ENCODE data around the gene ARL13B.
"Not testable (repeated sequence)": the region's sequence is repeated elsewhere in the genome, so short reads cannot be mapped to it uniquely, and the experiment has no call there.

The ARL13B gene

DNA sequence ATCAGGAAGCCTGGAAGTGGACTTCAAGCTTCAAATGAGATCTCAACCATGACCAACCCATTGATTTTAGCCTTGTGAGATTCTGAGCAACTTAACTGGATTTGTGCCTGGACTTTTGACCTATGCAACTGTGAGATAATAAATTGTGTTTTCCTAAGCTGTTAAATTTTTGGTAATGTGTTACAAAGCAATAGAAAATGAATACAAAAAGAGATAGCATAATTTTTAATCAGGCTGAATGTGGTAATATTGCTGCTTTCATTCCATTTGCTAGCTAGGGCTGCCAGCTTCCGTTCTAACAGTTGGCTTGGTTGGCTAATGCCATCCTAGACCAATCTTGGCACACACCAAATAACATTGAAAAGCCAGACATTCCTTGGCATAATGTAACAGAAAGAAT lies 18.5 kb upstream of the ARL13B start:
- Histone ChIP-seq H3K9ac (ENCODE audit: insufficient read length, low read depth) (no peak overlapping the region), H3K9me3 (ENCODE audit: insufficient read depth, low read length) (no peaks in the 10 kb centered on the region), H3K4me3 (ENCODE audit: insufficient read length, low read depth) (no peak overlapping the region), H3K36me3 (ENCODE audit: insufficient read depth, insufficient read length, low read length) (no peaks in the 10 kb centered on the region), H3K4me1 (ENCODE audit: insufficient read depth, insufficient read length) (no peaks in the 10 kb centered on the region), H3K27me3 (ENCODE audit: insufficient read depth, insufficient read length) (no peaks in the 10 kb centered on the region)
- no peak for TF ChIP-seq YY1 (IDR thresholded peaks at IDR 0.05; ENCODE audit: insufficient read depth, insufficient read length)
- TF ChIP-seq SUZ12 (IDR thresholded peaks at IDR 0.05; ENCODE audit: extremely low read depth, insufficient read depth, insufficient read length): no peak
- TF ChIP-seq ZNF274 (IDR thresholded peaks at IDR 0.05; ENCODE audit: low read depth, low read length): no peak
- DNase-seq (ENCODE audit: low read depth, low spot score): no peak

GRCh38 chr3:93962798-93963197 lies 17.2 kb upstream of the ARL13B start:
- Histone ChIP-seq H3K36me3 (ENCODE audit: insufficient read depth, insufficient read length, low read length) (no peaks in the 10 kb centered on the region), H3K9ac (ENCODE audit: insufficient read length, low read depth) (no peak overlapping the region), H3K27me3 (ENCODE audit: insufficient read depth, insufficient read length) (no peaks in the 10 kb centered on the region), H3K4me1 (ENCODE audit: insufficient read depth, insufficient read length) (no peaks in the 10 kb centered on the region), H3K9me3 (ENCODE audit: insufficient read depth, low read length) (no peaks in the 10 kb centered on the region), H3K4me3 (ENCODE audit: insufficient read length, low read depth) (no peak overlapping the region)
- no peak for DNase-seq (ENCODE audit: low read depth, low spot score)
- TF ChIP-seq ZNF274 (IDR thresholded peaks at IDR 0.05; ENCODE audit: low read depth, low read length): no peak
- TF ChIP-seq SUZ12 (IDR thresholded peaks at IDR 0.05; ENCODE audit: extremely low read depth, insufficient read depth, insufficient read length): no peak
- no peak for TF ChIP-seq YY1 (IDR thresholded peaks at IDR 0.05; ENCODE audit: insufficient read depth, insufficient read length)

DNA sequence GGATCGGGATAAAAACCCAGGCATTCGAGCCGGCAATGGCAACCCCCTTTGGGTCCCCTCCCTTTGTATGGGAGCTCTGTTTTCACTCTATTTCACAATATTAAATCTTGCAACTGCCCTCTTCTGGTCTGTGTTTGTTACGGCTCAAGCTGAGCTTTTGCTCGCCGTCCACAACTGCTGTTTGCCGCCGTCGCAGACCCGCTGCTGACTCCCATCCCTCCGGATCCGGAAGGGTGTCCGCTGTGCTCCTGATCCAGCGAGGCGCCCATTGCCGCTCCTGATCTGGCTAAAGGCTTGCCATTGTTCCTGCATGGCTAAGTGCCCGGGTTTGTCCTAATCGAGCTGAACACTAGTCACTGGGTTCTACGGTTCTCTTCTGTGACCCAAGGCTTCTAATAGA lies 14.8 kb upstream of the ARL13B start:
- not testable (repeated sequence) for H3K4me3 ChIP-seq (ENCODE audit: insufficient read length, low read depth); H3K4me1 ChIP-seq (ENCODE audit: insufficient read depth, insufficient read length); H3K9me3 ChIP-seq (ENCODE audit: insufficient read depth, low read length); DNase-seq (ENCODE audit: low read depth, low spot score); H3K9ac ChIP-seq (ENCODE audit: insufficient read length, low read depth); H3K27me3 ChIP-seq (ENCODE audit: insufficient read depth, insufficient read length); H3K36me3 ChIP-seq (ENCODE audit: insufficient read depth, insufficient read length, low read length)

- no peak for DNase-seq (ENCODE audit: low read depth, low spot score)
- no peak overlapping the region for H3K4me3 ChIP-seq (ENCODE audit: insufficient read length, low read depth)
- TF ChIP-seq ZNF274 (IDR thresholded peaks at IDR 0.05; ENCODE audit: low read depth, low read length) (no peak), YY1 (IDR thresholded peaks at IDR 0.05; ENCODE audit: insufficient read depth, insufficient read length) (no peak), SUZ12 (IDR thresholded peaks at IDR 0.05; ENCODE audit: extremely low read depth, insufficient read depth, insufficient read length) (no peak)
- peaks cover 11% of the 10 kb centered on the region for H3K27me3 ChIP-seq (ENCODE audit: insufficient read depth, insufficient read length)
- no peak overlapping the region for H3K9ac ChIP-seq (ENCODE audit: insufficient read length, low read depth)
- no peaks in the 10 kb centered on the region for H3K9me3 ChIP-seq (ENCODE audit: insufficient read depth, low read length)
- no peaks in the 10 kb centered on the region for H3K36me3 ChIP-seq (ENCODE audit: insufficient read depth, insufficient read length, low read length)
- H3K4me1 ChIP-seq (ENCODE audit: insufficient read depth, insufficient read length): no peaks in the 10 kb centered on the region
Observed at GRCh38 chr3:93969443-93969842, 10.5 kb upstream of the ARL13B start.

DNA sequence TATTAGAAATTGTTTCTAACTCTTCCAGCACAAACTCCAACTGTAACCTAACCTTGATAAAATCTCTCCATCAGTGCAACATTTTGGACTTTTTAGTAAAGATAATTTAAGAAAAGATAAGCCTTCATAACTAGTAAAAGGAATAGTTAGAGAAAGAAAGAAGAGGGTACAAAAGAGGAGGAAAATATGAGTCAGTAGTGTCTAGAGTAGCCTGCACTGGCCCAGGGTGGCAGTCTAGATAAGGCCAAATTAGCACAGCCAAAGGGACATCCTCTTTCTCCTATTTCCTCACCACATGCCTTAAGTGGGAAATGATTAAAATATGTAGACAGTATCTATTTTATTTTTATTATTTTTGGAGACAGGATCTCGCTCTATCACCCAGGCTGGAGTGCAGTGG lies 10.0 kb upstream of the ARL13B start:
- Histone ChIP-seq H3K9me3 (ENCODE audit: insufficient read depth, low read length) (no peaks in the 10 kb centered on the region), H3K4me1 (ENCODE audit: insufficient read depth, insufficient read length) (no peaks in the 10 kb centered on the region), H3K27me3 (ENCODE audit: insufficient read depth, insufficient read length) (peaks cover 11% of the 10 kb centered on the region), H3K36me3 (ENCODE audit: insufficient read depth, insufficient read length, low read length) (no peaks in the 10 kb centered on the region), H3K4me3 (ENCODE audit: insufficient read length, low read depth) (no peak overlapping the region), H3K9ac (ENCODE audit: insufficient read length, low read depth) (no peak overlapping the region)
- no peak for DNase-seq (ENCODE audit: low read depth, low spot score)
- no peak for TF ChIP-seq ZNF274 (IDR thresholded peaks at IDR 0.05; ENCODE audit: low read depth, low read length)
- no peak for TF ChIP-seq YY1 (IDR thresholded peaks at IDR 0.05; ENCODE audit: insufficient read depth, insufficient read length)
- no peak for TF ChIP-seq SUZ12 (IDR thresholded peaks at IDR 0.05; ENCODE audit: extremely low read depth, insufficient read depth, insufficient read length)

- no peaks in the 10 kb centered on the region for H3K4me1 ChIP-seq (ENCODE audit: insufficient read depth, insufficient read length)
- peak; percentile 47 for DNase-seq (ENCODE audit: low read depth, low spot score)
- H3K36me3 ChIP-seq (ENCODE audit: insufficient read depth, insufficient read length, low read length): no peaks in the 10 kb centered on the region
- H3K9me3 ChIP-seq (ENCODE audit: insufficient read depth, low read length): no peaks in the 10 kb centered on the region
- peaks cover 11% of the 10 kb centered on the region for H3K27me3 ChIP-seq (ENCODE audit: insufficient read depth, insufficient read length)
- peak within 1 kb of the TSS; percentile 79 for H3K9ac ChIP-seq (ENCODE audit: insufficient read length, low read depth)
- TF ChIP-seq YY1 (IDR thresholded peaks at IDR 0.05; ENCODE audit: insufficient read depth, insufficient read length) (no peak), ZNF274 (IDR thresholded peaks at IDR 0.05; ENCODE audit: low read depth, low read length) (no peak), SUZ12 (IDR thresholded peaks at IDR 0.05; ENCODE audit: extremely low read depth, insufficient read depth, insufficient read length) (no peak)
- peak within 1 kb of the TSS; percentile 48 for H3K4me3 ChIP-seq (ENCODE audit: insufficient read length, low read depth)
Observed at GRCh38 chr3:93973131-93974126, 6.5 kb upstream of the ARL13B start, which contains the start of gene PROS1. TSS of gene PROS1 (minus strand) at chr3:93973896. CDS start at chr3:93973749, 147 bp downstream.

DNA sequence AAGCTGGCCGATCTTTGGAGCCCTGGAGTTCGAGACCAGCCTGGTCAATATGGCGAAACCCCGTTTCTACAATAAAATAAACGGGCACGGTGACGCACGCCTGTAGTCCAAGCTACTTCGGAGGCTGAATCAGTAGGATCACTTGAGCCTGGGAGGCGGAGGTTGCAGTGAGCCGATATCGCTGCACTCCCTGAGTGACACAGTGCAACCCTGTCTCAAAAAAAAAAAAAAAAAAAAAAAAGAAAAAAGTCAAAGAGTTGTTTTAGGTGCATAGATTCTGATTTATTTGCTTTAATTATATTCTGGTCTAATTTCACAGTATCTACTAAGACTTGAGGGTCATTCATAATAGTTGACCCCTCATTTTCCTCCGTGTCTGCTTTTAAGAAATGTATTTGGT lies 1.7 kb downstream of the ARL13B start:
- TF ChIP-seq SUZ12 (IDR thresholded peaks at IDR 0.05; ENCODE audit: extremely low read depth, insufficient read depth, insufficient read length) (no peak), YY1 (IDR thresholded peaks at IDR 0.05; ENCODE audit: insufficient read depth, insufficient read length) (no peak), ZNF274 (IDR thresholded peaks at IDR 0.05; ENCODE audit: low read depth, low read length) (no peak)
- DNase-seq (ENCODE audit: low read depth, low spot score): no peak
- Histone ChIP-seq H3K9me3 (ENCODE audit: insufficient read depth, low read length) (no peaks in the 10 kb centered on the region), H3K27me3 (ENCODE audit: insufficient read depth, insufficient read length) (no peaks in the 10 kb centered on the region), H3K36me3 (ENCODE audit: insufficient read depth, insufficient read length, low read length) (no peaks in the 10 kb centered on the region), H3K9ac (ENCODE audit: insufficient read length, low read depth) (no peak overlapping the region), H3K4me3 (ENCODE audit: insufficient read length, low read depth) (no peak overlapping the region), H3K4me1 (ENCODE audit: insufficient read depth, insufficient read length) (no peaks in the 10 kb centered on the region)
